GM19023 (cell line): ENCODE data around the gene SLC9A4.
A peak's percentile ranks its signal among the peaks of the same experiment; 100 is the strongest.

Experiments
- ATAC-seq: cut with Tn5 transposase; IDR thresholded peaks from one replicate; pipeline ENCODE4 v1.9.1; 2021; ENCODE audit warnings: mild to moderate bottlenecking, moderate library complexity; ENCODE audit not compliant: unreplicated experiment

The SLC9A4 gene

GRCh38 chr2:102473020-102473419 lies at the start of gene SLC9A4:
Gene SLC9A4, plus strand, starts transcription at chr2:102473226. Its CDS starts 534 bp downstream, at chr2:102473760.
- ATAC-seq, result no peak

DNA sequence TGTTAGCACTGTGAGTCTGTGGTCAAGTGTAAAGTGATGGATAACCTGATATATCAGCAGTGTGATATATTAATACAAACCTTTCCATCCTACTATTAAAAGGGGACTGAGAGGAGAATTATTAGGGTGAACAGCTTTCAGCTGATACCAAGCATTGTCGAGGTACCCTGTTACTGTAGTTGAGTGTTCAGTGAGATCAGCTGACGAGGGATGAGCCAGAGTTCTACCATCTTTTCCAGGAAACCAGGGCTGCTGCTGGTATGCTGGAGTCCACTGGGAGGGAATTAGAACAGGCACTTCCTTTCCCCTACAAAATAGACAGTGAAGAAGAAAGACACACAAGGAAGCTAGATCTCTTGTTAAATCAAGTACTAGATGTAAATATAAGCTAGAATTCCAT lies 49.7 kb upstream of the SLC9A4 start:
- no peak for ATAC-seq

DNA sequence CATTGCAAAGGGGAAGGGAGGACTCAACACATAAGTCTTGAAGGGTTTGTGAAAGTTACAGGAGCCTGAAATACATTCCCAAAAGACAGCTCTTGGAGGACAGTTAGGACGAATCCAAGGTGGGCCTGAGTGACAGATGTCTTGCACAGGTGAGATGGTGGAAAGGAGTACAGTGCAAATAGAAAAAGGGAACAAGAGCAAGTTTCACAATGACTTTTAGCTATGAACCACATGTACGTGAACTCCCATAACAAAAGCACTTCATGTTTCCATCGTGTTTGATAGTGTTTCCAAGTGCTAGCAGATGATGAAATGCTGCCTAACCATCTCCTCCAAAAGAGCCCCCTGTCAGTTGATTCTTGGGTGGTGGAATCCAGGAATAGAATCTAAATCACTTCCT lies 48.3 kb upstream of the SLC9A4 start:
- peak; percentile 79 for ATAC-seq

DNA sequence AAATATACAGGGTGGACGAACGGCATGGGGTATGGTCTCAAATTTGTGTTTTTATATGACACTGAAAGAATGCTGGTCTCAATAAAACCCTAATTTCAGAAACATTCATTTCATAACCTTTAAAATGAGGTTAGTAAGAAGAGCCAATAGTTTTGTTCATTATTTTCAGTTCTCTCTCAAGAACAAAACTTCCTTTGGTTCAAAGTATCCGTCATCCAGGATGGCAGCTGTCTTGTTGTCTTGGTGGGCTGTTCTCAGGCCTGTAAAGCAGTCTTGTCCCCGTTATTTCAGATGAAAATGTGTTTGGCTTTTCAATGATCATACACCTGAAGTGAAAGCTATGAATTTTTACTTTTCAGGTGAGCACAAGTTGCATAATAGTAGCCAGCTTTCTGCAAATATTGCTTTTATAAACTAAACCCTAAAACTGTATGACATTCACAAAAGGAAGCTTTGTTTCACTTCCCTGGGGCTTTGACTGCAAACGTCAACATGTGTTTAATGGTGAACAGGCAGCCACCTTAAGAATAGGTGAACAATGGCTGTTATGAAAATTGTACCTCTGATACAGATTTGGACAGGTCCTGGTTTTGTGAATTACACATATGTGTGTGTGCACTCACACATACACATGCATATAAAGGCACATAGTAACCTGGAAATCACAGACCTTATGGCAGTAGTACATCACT lies 47.4 kb upstream of the SLC9A4 start:
- ATAC-seq, result no peak

GRCh38 chr2:102427249-102427648 lies 45.8 kb upstream of the SLC9A4 start:
- ATAC-seq, result no peak

- ATAC-seq, result no peak
Observed at GRCh38 chr2:102428573-102428972, 44.5 kb upstream of the SLC9A4 start.

- ATAC-seq, result no peak
Observed at GRCh38 chr2:102432386-102432785, 40.6 kb upstream of the SLC9A4 start.

- ATAC-seq, result no peak
Observed at GRCh38 chr2:102433973-102434654, 38.9 kb upstream of the SLC9A4 start.

DNA sequence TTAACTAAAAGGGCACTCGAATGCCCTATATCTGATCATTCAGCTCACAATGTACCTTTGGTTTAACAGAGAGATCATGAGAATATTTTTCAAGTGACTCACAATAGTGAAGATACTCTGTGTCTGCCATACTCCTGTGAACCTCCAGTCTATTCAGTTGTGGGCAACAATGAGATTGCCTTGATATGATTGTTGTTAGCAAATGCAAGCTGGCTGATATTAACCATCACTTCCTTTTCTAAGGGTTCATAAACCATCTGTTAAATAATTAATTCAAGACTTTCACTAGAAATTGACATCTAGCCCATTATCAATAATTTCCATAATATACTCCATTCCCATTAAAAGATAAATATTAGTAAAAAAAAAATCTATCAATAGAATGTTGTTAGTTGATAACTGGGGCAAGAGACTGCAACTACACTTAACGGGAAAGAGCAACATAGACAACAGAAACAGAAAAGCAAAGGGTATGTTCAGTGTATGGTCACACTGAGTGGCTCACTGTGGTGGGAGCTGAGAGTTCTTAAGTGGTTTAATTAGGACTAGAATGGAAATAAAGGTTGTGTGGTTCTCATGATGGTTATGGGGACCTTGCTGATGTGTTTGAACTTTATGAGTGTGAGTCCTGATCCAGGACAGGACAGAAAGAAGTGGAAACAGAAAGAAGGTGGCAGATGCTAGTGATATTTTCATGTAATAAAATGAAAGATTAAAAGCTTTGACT lies 38.2 kb upstream of the SLC9A4 start:
- ATAC-seq, result no peak

- ATAC-seq, result no peak
Observed at GRCh38 chr2:102435741-102436140, 37.3 kb upstream of the SLC9A4 start.

GRCh38 chr2:102436323-102436722 lies 36.7 kb upstream of the SLC9A4 start:
- no peak for ATAC-seq

DNA sequence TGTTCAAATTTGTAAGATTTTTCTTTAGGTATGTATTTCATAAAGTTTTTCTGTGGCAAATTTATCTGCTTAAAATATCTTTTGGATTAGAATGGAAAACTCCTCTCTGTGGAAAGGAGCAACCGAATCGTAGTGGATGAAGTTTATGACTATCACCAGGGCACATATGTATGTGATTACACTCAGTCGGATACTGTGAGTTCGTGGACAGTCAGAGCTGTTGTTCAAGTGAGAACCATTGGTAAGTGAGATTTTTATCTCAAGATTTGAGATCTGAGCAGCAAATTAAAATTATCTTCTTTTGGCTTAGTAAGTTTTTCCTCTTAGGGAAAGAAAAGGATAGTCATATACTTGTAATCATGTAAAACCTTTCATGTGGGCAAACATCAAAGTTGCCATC lies 35.9 kb upstream of the SLC9A4 start:
- ATAC-seq, result no peak

- ATAC-seq, result no peak
Observed at GRCh38 chr2:102438111-102438510, 34.9 kb upstream of the SLC9A4 start.

DNA sequence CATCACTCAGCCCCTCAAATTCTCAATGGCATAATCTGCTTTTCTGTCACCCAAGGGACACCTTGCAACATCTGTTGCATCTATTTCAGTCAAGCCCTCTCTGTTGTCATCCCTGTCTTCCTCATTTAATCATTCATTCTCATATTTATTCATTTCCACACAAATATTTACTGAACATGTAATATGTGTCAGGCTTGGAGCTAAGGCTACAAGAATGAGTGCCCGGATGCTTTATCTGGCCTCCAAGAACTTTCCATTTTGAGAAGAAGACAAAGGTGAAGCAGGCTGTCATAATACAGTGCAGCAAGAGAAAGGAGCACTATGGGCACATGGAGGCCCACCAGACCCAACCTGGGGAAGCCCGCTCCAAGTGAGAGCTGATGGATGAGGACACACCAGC lies 34.4 kb upstream of the SLC9A4 start:
- ATAC-seq, result no peak

GRCh38 chr2:102439065-102439695 lies 33.8 kb upstream of the SLC9A4 start:
- ATAC-seq, result no peak

DNA sequence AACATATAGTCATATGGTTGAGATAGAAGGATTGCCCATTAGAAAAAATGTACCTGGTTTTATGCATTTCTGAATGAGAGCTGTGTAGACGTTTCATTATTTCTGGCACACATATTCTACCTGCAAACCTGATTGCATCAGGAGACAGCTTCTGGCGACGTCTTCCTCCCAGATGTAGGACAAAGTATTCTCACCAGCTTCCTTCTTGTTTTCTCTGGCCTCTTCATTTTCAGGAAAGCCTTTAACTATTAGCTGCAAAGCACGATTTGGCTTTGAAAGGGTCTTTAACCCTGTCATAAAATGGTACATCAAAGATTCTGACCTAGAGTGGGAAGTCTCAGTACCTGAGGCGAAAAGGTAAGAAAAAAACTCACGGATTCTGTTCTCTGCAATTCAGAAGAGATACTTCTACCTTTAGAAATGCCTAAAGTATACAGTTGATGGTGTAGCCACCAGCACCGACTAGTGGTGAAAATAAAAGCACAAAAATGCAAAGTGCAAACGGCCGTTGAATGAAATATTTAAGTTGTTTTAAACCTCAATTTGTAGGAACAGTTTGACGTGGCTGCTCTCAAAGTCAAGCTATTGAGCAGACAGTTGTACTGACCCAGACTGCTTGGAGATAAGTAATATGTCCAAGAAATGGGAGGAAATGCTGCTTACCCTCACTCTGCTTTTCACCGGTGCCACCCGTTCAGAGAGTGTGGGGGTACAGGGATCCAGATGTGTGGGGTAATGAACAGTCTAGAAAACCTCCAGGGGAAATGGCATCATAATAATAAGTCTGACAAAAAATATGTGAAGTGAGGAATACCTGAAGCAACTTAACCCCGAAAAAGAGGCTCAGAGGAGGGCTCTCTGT lies 29.8 kb upstream of the SLC9A4 start:
- peak; percentile 52 for ATAC-seq

GRCh38 chr2:102444233-102444632 lies 28.8 kb upstream of the SLC9A4 start:
- no peak for ATAC-seq

- ATAC-seq, result no peak
Observed at GRCh38 chr2:102446936-102447335, 26.1 kb upstream of the SLC9A4 start.

DNA sequence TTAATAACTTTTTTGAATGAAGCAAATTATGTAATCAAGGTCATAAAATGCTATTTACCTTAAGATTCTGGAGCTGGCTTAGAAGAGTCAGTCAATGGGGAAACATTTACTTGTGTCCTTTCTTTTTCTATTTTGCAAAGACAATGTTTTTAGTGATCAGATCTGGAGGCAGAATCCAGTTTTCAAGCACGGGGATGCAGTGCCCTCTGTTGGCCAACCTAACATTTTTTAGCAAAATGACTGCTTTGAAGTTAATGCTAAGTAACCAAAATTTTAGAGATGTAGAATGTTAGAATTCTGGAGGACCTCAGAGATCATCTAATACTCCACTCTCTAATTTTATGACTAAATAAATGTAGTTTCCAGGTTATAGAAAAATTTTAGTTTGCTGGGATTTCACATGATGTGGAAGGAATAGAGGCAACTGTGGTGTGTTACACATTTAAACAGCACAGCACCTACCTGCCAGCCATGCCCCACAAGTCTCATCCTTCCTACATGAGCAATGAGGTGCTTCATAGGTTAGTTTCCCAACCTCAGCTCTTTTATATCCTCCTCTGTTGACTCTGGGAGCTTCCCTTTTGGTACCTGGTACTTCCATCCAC lies 23.6 kb upstream of the SLC9A4 start:
- no peak for ATAC-seq

DNA sequence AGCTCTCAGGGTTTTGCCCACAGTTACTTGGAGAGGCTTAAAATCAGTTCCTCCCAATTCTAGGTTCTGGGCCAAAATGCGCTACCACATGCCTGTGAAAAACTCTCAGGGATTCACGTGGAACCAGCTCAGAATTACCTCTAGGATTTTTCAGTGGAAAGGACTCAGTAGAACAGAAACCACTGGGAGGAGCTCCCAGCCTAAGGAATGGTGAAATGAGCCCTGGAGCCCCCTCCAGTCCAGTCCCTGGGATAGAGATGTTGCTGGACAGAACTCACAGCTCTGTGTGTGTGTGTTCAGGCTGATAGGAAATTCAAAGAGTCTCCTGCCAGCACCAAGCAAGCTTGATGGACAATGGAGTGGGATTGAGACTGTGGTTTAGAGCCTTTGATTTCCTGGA lies 21.1 kb upstream of the SLC9A4 start:
- no peak for ATAC-seq
